Embryonic facial prominence (tissue), 1 donor: ENCODE measurements around the gene EIF2S2.

Source experiments
- DNase-seq: peaks from one replicate; pipeline ENCODE4 v3.0.0-alpha.2; 2016; ENCODE audit errors: extremely low spot score

EIF2S2 gene

DNA sequence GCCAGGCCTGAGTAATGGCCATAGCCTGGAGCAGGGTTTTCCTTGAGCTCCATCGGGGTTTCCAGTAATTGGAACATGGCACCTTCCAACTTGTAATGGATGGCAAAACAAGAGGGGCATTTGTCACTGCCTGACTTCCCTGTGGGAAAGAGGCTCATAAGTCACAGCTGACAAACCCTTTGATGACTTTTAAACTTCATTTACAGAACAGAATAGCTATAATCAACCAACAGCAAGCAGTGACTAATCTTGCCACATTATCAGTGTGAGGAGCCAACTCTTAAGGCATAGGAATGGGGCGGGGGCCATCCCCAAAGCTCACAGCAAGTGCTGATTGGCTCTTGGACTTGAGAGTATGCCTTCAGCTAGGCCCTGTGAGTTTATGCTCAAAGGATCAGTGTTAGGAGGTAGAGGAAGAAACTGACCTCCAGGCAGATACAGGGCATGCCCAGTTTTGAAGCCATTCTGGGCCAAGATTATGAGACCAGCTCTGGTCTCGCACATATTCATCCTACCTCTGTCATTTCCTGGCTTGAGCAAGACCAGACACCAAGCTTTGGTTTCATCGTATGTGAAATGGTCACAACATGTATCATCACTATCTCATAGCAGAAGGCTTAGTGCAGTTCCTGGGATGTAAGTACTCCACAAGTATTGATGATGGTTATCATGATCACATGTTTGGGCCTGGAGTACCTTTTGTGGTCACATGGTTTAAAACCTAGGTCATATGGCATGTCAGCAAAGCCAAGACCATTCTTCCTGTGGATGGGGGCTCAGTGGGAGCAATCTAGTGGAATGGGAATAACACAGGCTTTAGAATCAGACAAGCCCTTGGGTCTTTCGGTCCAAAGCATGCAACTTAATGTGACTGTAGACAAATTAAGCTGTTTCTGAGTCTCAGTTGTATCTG is 49.2 kb downstream of the EIF2S2 start:
- DNase-seq = no peak

GRCh38 chr20:34061695-34062094 is 50.3 kb downstream of the EIF2S2 start:
- DNase-seq = no peak

- no peak for DNase-seq
Observed at GRCh38 chr20:34060970-34061369, 51.1 kb downstream of the EIF2S2 start.

DNA sequence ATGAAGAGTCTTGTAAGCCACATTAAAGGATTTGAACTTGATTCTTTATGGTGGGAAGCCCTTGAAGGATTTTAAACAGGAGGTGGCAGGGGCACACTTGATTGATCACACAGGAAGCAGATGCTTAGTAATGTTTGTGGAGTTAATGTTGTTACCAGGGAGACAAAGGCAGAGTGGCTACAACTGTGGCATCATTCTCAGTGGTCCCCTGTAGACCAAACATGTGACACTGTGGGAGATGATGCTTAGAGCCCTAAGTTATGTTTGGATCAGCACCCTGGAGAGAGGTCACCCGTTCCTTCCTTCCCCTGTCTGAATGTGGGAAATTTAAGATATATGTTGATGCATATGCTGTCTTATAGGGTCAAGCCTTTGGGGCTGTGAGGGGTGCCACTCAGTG is 53.2 kb downstream of the EIF2S2 start:
- DNase-seq = no peak

DNA sequence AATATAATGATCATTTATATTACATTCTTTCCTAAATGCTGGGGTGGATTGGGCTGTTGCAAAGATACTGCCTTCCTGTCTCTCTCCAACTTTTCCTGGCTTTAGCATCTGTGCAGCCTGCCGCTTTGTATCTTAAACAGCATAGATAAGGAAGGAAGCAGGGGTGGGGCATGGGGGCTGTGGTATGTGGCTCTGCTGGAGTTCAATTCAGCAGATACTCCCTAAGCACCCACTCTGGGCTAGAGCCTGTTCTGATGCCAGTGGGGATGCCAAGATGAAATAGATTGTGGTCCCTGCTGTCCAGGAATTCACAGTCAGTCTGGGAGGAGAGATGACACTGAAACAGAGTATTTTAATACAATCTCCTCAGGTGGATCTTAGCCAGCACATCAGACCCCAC is 56.8 kb downstream of the EIF2S2 start:
- DNase-seq = no peak

DNA sequence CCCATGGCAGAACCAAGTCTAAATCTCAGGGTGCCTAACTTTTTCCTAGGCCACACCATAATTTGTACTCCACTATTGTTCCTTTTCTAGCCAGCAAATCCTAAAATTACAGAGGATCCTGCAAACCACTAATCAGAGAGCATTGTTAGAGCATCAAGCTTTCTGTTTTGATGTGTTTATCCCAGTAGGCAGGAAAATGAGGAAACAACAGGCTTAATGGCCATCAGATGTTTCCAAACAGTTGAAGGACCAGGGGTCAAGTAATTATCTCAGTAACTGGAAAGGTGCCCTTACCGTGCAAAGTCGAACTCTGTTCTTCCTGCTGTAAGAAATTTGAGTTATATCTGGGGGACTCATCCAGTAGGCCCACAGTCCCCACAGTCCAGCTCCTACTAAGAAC is 59.6 kb downstream of the EIF2S2 start:
- DNase-seq = no peak

GRCh38 chr20:34049897-34050695 is 61.9 kb downstream of the EIF2S2 start:
- DNase-seq = no peak

GRCh38 chr20:34049389-34049788 is 62.7 kb downstream of the EIF2S2 start:
- no peak for DNase-seq

DNA sequence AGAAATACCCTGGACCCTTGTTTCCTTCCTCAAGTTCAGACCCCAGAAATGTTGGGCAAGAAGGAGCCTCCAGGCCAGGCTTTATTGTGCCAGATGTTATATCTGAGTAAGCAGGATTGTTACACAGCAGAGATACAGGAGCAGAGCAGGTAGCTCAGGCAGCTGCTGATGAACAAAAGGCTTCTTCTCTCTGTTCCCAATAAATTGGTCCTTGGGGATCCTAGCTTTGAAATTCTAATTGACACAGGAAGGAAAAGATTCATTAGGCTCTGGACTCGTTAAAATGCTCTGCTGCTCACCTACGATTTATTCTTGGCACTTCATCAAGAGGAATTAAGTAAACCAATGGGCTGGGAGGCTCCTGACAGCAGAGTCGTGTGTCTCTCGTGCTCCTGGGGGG is 64.1 kb downstream of the EIF2S2 start:
- DNase-seq = no peak

GRCh38 chr20:34047010-34047687 is 64.9 kb downstream of the EIF2S2 start:
- DNase-seq = no peak

GRCh38 chr20:34045930-34046725 is 65.9 kb downstream of the EIF2S2 start:
- DNase-seq = no peak

GRCh38 chr20:34045294-34045693 is 66.7 kb downstream of the EIF2S2 start:
- DNase-seq = no peak

DNA sequence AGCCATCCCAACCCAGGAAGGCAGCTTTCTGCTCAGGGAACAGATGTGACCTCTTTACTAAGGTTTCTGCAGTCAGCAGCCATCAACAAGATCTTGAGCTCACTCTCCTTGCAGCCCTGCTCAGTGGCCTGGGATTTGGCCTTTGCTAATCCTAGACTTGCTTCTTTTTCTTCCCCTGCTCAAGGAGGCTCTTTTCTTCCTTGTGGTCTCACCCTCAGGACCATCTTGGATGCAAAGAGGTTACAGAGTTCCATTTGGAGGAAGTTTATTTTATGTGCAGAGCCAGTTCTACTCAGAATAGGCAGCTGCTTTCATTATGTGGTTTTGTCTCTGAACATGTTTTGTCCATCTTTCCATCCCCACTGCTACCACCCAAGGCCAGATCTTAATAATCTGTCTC is 69.0 kb downstream of the EIF2S2 start:
- no peak for DNase-seq

- no peak for DNase-seq
Observed at GRCh38 chr20:34042262-34042661, 69.8 kb downstream of the EIF2S2 start.

GRCh38 chr20:34041226-34041625 is 70.8 kb downstream of the EIF2S2 start:
- DNase-seq = no peak

DNA sequence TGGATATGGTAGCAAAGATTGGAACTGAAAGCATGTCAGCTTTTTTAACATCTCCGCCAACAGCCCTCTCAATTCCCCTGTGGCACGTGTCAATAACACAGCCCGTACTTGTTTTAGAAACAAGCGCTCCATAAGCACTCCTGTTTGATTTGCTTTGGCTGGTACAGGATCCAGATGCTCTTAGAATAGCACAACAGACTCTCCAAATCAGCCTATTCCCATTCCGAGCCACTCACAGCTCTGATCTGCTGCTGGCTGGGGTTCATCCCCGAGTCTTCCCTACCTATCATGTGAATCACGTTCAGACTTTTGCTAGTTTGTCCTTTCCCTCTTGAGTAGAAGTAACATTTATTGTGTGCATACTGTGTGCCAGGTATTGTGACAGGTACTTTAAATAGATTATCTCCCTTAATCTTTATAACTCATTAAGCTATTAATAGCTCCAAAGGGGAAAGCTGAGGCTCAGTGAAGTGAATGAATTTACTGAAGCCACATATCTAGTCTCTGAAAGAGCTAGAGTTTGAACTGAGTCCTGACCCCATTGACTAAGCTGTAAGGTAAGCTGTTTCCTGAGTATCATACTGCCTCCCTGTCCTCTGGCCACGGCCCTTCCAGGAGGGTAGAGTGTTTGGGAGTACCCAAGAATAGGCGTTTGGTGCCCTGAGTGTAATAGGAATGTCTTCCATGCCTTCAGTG is 71.6 kb downstream of the EIF2S2 start:
- DNase-seq = no peak
